Ascending aorta (tissue), 2 donors: Measurements from ENCODE around the gene DECR2. TPM values are rescaled to one million over a fixed set of nuclear protein-coding genes. Genes with fewer than 3 reads are reported as not detected.

ENCODE experiments used
- DNase-seq, 2 donors: peaks; one replicate each; pipeline ENCODE4 v3.0.0-alpha.2; 2019; ENCODE audit warnings: low spot score in 2 of 2
- H3K27ac ChIP-seq, 2 donors: fragments of 200-600 bp; sonication (generic); one replicate each; pipeline ENCODE4 v1.5.1; 2016 to 2017; ENCODE audit warnings: mild to moderate bottlenecking in 1 of 2
- H3K27me3 ChIP-seq: fragments of 200-600 bp; sonication (generic); one replicate; pipeline ENCODE4 v1.5.1; 2017
- H3K36me3 ChIP-seq, 2 donors: fragments of 200-600 bp; sonication (generic); one replicate each; pipeline ENCODE4 v1.5.1; 2016
- H3K4me1 ChIP-seq, 2 donors: fragments of 200-600 bp; sonication (generic); one replicate each; pipeline ENCODE4 v1.5.1; 2016 to 2017; ENCODE audit warnings: mild to moderate bottlenecking in 1 of 2
- H3K4me3 ChIP-seq, 2 donors: fragments of 200-600 bp; sonication (generic); one replicate each; pipeline ENCODE4 v1.5.1; 2016 to 2017; ENCODE audit warnings: mild to moderate bottlenecking in 1 of 2
- H3K9me3 ChIP-seq, 2 donors: fragments of 200-600 bp; sonication (generic); one replicate each; pipeline ENCODE4 v1.5.1; 2016
- intact Hi-C: fragments of 100-400 bp; cut with DNase I; formaldehyde crosslinking; loops from one replicate; pipeline ENCODE4 v1.15.1; 2023
- total RNA-seq: library from RNA; depleted of rRNA; stranded (reverse); fragments of >200 nt; gene quantifications from one replicate; pipeline ENCODE4 v1.1.0, GENCODE V29; 2016
- TF ChIP-seq, protein P1 (sequence below), 3 experiments: fragments of 200-600 bp in 2 of 3; fragments of 450-650 bp in 1 of 3; sonication (generic) in 2 of 3; IDR thresholded peaks; one replicate each; pipeline ENCODE4 v1.5.1; 2016 to 2019; ENCODE audit warnings: antibody characterized with exemption in 3 of 3, mild to moderate bottlenecking in 1 of 3, moderate library complexity in 1 of 3

The DECR2 gene
- total RNA-seq, 1 donor from 2014 or later = 44.0 TPM

DNA sequence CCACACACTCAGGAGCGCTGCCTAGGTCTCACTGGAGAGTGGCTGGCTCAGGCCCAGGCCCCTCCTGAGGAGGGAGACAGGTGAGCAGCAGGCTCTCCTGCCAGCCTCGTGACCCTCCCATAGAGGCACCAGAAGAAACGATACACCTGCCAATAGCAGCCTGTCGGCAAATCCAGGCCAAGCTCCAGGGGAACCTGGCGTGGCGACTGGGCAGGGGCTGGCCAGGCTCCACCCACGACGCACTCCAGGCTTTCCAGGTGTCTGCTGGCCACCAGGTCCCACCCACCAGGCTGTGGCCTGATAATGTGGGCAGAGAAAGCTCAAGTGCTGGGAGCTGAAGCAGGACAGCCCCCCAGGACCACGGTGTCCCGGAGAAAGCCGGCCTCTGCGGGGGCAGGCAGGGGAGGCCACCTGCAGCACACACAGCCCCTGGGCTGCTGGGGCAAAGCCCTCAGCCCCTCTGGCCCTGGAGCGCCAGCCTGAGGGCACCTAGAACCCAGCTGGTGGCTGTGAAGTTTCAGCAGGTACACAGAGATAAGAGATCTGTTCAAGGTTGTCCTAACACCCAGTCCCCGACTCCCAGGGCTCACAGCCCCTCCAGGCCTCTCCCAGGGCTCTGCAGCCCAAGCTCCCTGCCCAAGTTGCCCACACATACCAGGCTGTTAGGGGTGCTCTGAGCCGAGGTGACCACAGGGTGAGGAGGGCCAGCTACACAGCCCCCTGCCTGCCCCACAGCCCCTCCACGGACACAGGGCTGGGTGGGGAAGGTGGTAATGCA is 22.3 kb upstream of the DECR2 start:
- no peak for DNase-seq
- Histone ChIP-seq H3K9me3 (no peaks in the 10 kb centered on the region), H3K4me3 (no peak overlapping the region), H3K4me1 (peaks cover 5 to 12% of the 10 kb centered on the region in 2 donors), H3K27me3 (no peaks in the 10 kb centered on the region), H3K36me3 (peaks cover 27 to 28% of the 10 kb centered on the region in 2 donors), H3K27ac (no peak overlapping the region)
- intact Hi-C loops = no loop called here
- TF ChIP-seq, protein P1, sequence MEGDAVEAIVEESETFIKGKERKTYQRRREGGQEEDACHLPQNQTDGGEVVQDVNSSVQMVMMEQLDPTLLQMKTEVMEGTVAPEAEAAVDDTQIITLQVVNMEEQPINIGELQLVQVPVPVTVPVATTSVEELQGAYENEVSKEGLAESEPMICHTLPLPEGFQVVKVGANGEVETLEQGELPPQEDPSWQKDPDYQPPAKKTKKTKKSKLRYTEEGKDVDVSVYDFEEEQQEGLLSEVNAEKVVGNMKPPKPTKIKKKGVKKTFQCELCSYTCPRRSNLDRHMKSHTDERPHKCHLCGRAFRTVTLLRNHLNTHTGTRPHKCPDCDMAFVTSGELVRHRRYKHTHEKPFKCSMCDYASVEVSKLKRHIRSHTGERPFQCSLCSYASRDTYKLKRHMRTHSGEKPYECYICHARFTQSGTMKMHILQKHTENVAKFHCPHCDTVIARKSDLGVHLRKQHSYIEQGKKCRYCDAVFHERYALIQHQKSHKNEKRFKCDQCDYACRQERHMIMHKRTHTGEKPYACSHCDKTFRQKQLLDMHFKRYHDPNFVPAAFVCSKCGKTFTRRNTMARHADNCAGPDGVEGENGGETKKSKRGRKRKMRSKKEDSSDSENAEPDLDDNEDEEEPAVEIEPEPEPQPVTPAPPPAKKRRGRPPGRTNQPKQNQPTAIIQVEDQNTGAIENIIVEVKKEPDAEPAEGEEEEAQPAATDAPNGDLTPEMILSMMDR (IDR thresholded peaks at IDR 0.05) = no peak

DNA sequence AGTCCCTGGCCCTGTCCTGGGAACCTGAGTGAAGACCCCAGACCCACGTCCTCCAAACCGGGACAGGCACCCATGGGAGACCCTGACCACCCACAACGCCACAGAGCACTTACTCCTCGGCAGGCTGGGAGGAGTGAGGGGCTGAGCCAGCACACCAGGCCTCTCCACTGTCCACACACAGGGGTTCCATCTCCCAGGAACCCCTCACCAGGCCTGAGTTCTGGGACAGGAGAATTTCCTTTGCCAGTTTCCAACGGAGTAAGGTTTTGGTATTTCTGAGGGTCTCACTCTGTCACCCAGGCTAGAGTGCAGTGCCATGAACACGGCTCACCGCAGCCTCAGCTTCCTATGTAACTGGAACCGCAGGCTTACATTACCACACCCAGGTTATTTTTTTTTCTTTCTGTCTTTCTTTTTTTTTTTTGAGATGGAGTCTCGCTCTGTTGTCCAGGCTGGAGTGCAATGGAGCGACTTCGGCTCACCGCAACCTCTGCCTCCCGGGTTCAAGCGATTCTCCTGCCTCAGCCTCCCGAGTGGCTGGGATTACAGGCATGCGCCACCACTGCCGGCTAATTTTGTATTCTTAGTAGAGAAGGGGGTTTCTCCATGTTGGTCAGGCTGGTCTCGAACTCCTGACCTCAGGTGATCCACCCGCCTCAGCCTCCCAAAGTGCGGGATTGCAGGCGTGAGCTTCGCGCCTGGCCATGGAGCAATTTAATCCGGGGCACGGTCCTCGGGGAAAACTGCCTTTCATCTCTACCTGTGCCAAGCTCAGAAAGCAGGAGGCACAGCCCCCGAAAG is 21.5 kb upstream of the DECR2 start:
- intact Hi-C loops = loop anchor here (5.0 kb wide), 3 partner anchors 42 to 207 kb away; partner anchors contain the start of gene CAPN15
- Histone ChIP-seq H3K9me3 (no peaks in the 10 kb centered on the region), H3K36me3 (peaks cover 19 to 20% of the 10 kb centered on the region in 2 donors), H3K4me3 (peak overlapping the region; percentile 86 to 98), H3K4me1 (peaks cover 5 to 12% of the 10 kb centered on the region in 2 donors), H3K27me3 (no peaks in the 10 kb centered on the region), H3K27ac (no peak overlapping the region)
- DNase-seq = no peak
- TF ChIP-seq, protein P1 (IDR thresholded peaks at IDR 0.05) = no peak

GRCh38 chr16:380762-381011 is 21.0 kb upstream of the DECR2 start:
- H3K4me1 ChIP-seq = peaks cover 5 to 12% of the 10 kb centered on the region in 2 donors

DNA sequence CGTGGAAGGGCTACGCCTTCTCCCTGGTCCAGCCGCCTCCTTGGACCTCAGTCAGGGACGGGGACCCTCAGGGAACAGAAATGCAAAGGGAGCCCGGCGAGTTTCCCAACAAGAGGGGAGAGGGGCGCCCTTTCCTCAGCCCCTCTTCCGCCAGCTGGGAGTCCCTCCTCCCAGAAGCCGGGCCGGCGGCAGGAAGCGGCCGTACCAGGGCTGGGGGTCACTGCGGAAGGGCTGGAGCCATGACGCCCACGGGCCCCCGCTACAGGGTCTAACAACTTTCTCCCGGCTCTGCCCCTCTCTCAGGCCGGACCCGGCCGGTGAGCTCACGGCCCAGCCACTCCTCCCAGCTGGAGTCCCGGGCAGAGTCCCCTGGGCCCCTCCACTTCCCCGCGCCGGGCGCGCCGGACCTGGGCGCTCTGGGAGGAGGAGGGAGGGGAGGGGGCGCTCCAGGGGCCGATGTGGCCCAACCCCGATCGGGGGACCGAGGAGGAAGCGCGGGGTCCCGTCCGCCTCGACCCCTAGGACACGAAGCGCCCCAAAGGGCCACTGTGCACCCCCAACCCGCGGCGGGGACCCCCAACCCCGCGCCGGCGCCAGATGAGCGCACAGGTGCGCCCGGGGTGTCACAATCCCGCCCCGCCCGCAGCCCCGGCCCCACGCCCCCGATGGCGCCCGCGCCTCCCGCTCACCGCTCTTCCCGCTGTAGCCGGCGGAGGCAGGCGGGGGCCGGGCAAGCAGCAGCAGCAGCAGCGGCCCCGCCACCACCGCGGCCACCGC is 20.5 kb upstream of the DECR2 start:
- DNase-seq = no peak
- TF ChIP-seq, protein P1 (IDR thresholded peaks at IDR 0.05) = no peak

More at GRCh38 chr16:380762-381011, 21.0 kb upstream of the DECR2 start:
- Histone ChIP-seq H3K27ac (no peak overlapping the region), H3K27me3 (no peaks in the 10 kb centered on the region), H3K4me3 (peak overlapping the region; percentile 86 to 98), H3K36me3 (peaks cover 17 to 19% of the 10 kb centered on the region in 2 donors), H3K9me3 (no peaks in the 10 kb centered on the region)
- DNase-seq = no peak
- intact Hi-C loops = loop anchor here (1.0 to 5.0 kb wide), 4 partner anchors 27 to 207 kb away; partner anchors contain the start of gene CAPN15
- TF ChIP-seq, protein P1 (IDR thresholded peaks at IDR 0.05) = no peak

More for the DNA sequence above, 20.5 kb upstream of the DECR2 start:
- intact Hi-C loops = loop anchor here (1.0 to 5.0 kb wide), 4 partner anchors 28 to 206 kb away; partner anchors contain the start of gene CAPN15
- Histone ChIP-seq H3K4me1 (peaks cover 5 to 12% of the 10 kb centered on the region in 2 donors), H3K27me3 (no peaks in the 10 kb centered on the region), H3K4me3 (peak overlapping the region; percentile 86 to 98), H3K36me3 (peaks cover 12 to 15% of the 10 kb centered on the region in 2 donors), H3K27ac (peak overlapping the region; percentile 35 to 64), H3K9me3 (no peaks in the 10 kb centered on the region)
